ENCODE results near the gene PIGQ. TPM values are rescaled to one million over a fixed set of nuclear protein-coding genes. Genes with fewer than 3 reads are reported as not detected.
A peak's percentile ranks its signal among the peaks of the same experiment; 100 is the strongest.

PIGQ gene
- total RNA-seq, 5 donors from 2014 or later (not counting 1 experiment from before 2014, with no cell fraction given): 38.2 to 86.9 (median 63.1) TPM

DNA sequence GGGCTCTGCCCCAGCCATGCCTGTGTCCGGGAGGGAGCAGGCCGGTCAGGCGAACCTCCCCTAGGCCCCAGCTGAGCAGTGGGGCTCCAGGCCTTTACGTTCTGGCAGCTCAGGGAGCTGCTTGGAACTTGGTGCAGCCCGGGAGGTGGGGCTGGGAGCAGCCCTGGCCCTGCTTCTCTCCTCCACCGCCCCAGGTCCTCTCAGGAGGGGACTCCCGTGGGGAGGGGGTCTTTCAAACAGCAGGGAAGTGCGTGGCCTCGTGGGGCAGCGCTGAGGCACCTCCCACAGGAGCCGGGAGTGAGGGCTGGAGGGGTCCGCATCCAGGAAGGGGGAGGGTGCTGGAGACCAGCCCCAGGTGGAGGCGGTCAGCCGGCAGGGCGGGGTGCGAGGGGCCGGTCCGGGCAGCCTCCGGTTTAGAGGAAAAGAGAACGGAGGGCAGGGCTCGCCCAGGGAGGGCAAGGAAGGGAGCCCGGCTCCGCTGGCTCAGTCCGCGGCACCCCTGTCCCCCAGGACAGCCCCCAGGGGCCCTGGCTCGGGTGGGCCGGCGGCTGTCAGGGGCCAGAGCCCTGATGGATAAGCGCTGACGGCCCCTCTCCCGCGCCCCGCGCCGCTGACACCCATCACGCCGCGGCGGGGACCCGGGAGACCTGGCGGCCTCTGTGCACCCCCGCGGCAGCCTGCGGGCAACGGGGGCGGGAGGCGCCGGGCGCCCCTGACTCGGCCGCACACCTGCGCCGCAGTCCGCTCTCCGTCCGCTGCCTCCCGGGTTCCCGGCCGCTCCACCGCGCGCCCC is 10.2 kb upstream of the PIGQ start:
- peak overlapping the region in 1 of 3 donors; percentile 41 for H3K4me3 Mint-ChIP-seq
- H3K27ac ChIP-seq (ENCODE audit: low read length): no peak overlapping the region
- H3K9me3 Mint-ChIP-seq: no peaks in the 10 kb centered on the region
- 20% methylated on average over 61 of the region's 62 CpGs for WGBS (ENCODE audit: insufficient coverage)
- H3K27ac Mint-ChIP-seq: no peak overlapping the region
- peaks cover 0 to 2% (median 0%) of the 10 kb centered on the region in 3 donors for H3K4me1 Mint-ChIP-seq
- DNase-seq (no peak), ATAC-seq (replicated peaks in 1 of 4) (no peak)
- peaks cover 0 to 4% of the 10 kb centered on the region in 2 experiments for H3K4me1 ChIP-seq (ENCODE audit: control insufficient read depth in 1 of 2, extremely low read depth in 1 of 2, insufficient read depth in 2 of 2, low read length in 2 of 2)
- peaks cover 0 to 41% of the 10 kb centered on the region in 2 experiments for H3K27me3 ChIP-seq (replicated peaks in 1 of 2; ENCODE audit: control insufficient read depth in 2 of 2, extremely low read depth in 1 of 2, insufficient read depth in 2 of 2, low read length in 1 of 2)
- H3K36me3 Mint-ChIP-seq: no peaks in the 10 kb centered on the region
- no peaks in the 10 kb centered on the region for H3K36me3 ChIP-seq (ENCODE audit: control insufficient read depth in 2 of 2, extremely low read depth in 1 of 2, insufficient read depth in 1 of 2, low read length in 1 of 2)
- CTCF ChIA-PET: no interaction called here
- peaks cover 0 to 16% of the 10 kb centered on the region in 2 donors for H3K27me3 Mint-ChIP-seq
- no peaks in the 10 kb centered on the region for H3K9me3 ChIP-seq
- no peak overlapping the region for H3K4me3 ChIP-seq (ENCODE audit: control insufficient read depth in 1 of 2, extremely low read depth in 1 of 2, low read length in 1 of 2)
- POLR2A ChIA-PET: no interaction called here

DNA sequence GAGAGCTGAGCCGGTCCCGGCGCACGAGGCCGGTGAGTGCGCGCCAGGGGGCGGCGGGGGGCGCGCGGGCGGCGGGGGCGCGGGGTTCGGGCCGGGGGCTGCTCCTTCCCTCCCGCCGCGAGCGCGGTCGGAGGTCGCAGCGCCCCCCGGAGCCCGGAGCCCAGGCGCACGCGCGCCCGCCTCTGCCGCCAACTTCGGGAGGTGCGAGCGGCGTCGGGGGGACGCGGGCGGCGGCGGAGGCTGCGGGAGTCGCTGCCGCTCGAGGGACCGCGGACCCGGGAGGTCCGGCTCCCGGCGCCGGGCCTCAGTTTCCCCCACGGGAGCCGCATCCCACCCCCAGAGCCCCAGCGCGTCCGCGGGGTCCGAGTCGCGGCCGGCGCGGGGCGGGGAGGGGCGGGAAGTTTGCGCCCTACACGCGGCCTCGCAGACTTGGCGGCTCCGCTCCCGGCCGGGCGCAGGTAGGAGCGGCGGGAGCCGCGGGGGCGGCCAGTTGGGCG is 9.5 kb upstream of the PIGQ start, which contains the start of gene PRR35:
TSS of gene PRR35 (plus strand) at position 191 of the 497 bp plus-strand sequence. CDS start 2,901 bp downstream, outside the sequence.
- POLR2A ChIA-PET: no interaction called here
- WGBS (ENCODE audit: insufficient coverage): 2% methylated on average over 82 of the region's 84 CpGs
- peak within 1 kb of the TSS in 1 of 3 donors; percentile 41 for H3K4me3 Mint-ChIP-seq

DNA sequence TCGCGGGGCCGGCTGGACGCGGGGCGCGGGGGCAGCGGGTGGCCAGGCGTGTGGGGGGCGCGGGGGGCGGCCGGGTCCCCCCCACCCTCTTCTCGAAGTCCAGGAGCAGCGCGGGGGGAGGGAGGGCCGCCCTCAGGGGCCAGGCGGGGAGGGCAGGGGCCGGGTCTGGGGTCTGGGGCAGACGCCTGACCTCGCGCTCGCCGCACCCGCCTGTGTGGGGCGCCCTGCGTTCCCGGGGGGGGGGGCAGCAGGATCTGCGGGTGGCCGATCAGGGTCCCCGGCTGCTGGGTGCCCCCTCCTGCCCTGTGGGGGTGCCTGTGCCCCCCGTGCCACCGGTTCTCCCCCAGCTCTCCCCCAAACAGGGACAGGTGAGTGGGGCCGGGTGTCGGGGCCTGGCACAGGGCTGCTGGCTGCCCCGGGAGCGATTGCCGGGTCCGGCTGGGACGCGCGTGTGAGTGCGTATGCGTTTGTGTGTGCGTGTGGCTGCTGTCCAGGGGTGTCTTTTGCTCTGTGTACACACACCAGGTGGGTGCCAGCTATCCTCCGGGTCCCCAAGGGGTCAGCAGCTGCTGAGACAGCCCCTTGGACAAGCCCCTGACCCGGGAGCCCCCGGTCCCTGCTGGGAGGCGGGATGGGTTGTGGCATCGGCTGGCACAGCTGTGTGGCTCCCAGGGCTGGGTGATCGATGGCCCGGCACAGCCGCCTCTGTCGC is 8.9 kb upstream of the PIGQ start:
- Mint-ChIP-seq H3K9me3 (no peaks in the 10 kb centered on the region), H3K36me3 (no peaks in the 10 kb centered on the region), H3K27me3 (peaks cover 0 to 16% of the 10 kb centered on the region in 2 donors), H3K27ac (no peak overlapping the region), H3K4me1 (peaks cover 0 to 2% (median 0%) of the 10 kb centered on the region in 3 donors), H3K4me3 (no peak overlapping the region)
- ChIA-PET POLR2A (no interaction called here), CTCF (no interaction called here)
- Histone ChIP-seq H3K4me3 (ENCODE audit: control insufficient read depth in 1 of 2, extremely low read depth in 1 of 2, low read length in 1 of 2) (no peak overlapping the region), H3K9me3 (no peaks in the 10 kb centered on the region), H3K36me3 (ENCODE audit: control insufficient read depth in 2 of 2, extremely low read depth in 1 of 2, insufficient read depth in 1 of 2, low read length in 1 of 2) (no peaks in the 10 kb centered on the region), H3K27ac (ENCODE audit: low read length) (no peak overlapping the region), H3K27me3 (replicated peaks in 1 of 2; ENCODE audit: control insufficient read depth in 2 of 2, extremely low read depth in 1 of 2, insufficient read depth in 2 of 2, low read length in 1 of 2) (peaks cover 0 to 41% of the 10 kb centered on the region in 2 experiments), H3K4me1 (ENCODE audit: control insufficient read depth in 1 of 2, extremely low read depth in 1 of 2, insufficient read depth in 2 of 2, low read length in 2 of 2) (peaks cover 0 to 5% of the 10 kb centered on the region in 2 experiments)
- no peak for DNase-seq
- WGBS (ENCODE audit: insufficient coverage): 30% methylated on average over 32 of the region's 54 CpGs
- no peak for ATAC-seq (replicated peaks in 1 of 4)

More for the DNA sequence above, 9.5 kb upstream of the PIGQ start, which contains the start of gene PRR35:
- no peaks in the 10 kb centered on the region for H3K36me3 ChIP-seq (ENCODE audit: control insufficient read depth in 2 of 2, extremely low read depth in 1 of 2, insufficient read depth in 1 of 2, low read length in 1 of 2)
- H3K4me3 ChIP-seq (ENCODE audit: control insufficient read depth in 1 of 2, extremely low read depth in 1 of 2, low read length in 1 of 2): no peak within 1 kb of the TSS
- ATAC-seq (replicated peaks in 1 of 4): no peak
- no peaks in the 10 kb centered on the region for H3K9me3 Mint-ChIP-seq
- no peak within 1 kb of the TSS for H3K27ac ChIP-seq (ENCODE audit: low read length)
- H3K36me3 Mint-ChIP-seq: no peaks in the 10 kb centered on the region
- H3K27me3 ChIP-seq (replicated peaks in 1 of 2; ENCODE audit: control insufficient read depth in 2 of 2, extremely low read depth in 1 of 2, insufficient read depth in 2 of 2, low read length in 1 of 2): peaks cover 0 to 41% of the 10 kb centered on the region in 2 experiments
- peaks cover 0 to 2% (median 0%) of the 10 kb centered on the region in 3 donors for H3K4me1 Mint-ChIP-seq
- DNase-seq: no peak
- no peak within 1 kb of the TSS for H3K27ac Mint-ChIP-seq
- H3K27me3 Mint-ChIP-seq: peaks cover 0 to 16% of the 10 kb centered on the region in 2 donors
- CTCF ChIA-PET: no interaction called here
- H3K4me1 ChIP-seq (ENCODE audit: control insufficient read depth in 1 of 2, extremely low read depth in 1 of 2, insufficient read depth in 2 of 2, low read length in 2 of 2): peaks cover 0 to 4% of the 10 kb centered on the region in 2 experiments
- H3K9me3 ChIP-seq: no peaks in the 10 kb centered on the region

DNA sequence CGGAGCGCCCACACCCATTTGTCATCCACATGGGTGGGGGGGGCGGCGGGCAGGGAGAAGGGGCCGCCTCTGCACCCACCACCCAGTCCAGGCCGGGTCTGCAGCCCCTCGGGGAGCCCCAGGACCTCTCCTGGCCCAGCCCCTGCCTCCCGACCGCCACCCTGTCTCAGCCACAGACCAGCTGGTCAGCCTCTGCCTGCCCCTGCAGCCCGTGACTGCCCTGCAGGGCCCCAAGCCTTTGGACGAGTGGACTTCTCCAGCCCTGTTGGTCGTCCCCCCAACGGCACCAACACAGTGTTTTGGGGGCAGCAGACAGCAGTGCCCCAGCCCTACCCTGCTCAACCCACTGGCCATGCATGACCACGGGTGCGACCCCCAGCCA is 8.4 kb upstream of the PIGQ start:
- H3K4me3 Mint-ChIP-seq: no peak overlapping the region
- no peak overlapping the region for H3K27ac Mint-ChIP-seq
- whole genome bisulfite sequencing (ENCODE audit: insufficient coverage): 64% methylated on average over 6 of the region's 15 CpGs
- Histone ChIP-seq H3K4me3 (ENCODE audit: control insufficient read depth in 1 of 2, extremely low read depth in 1 of 2, low read length in 1 of 2) (no peak overlapping the region), H3K27ac (ENCODE audit: low read length) (no peak overlapping the region), H3K9me3 (no peaks in the 10 kb centered on the region), H3K27me3 (replicated peaks in 1 of 2; ENCODE audit: control insufficient read depth in 2 of 2, extremely low read depth in 1 of 2, insufficient read depth in 2 of 2, low read length in 1 of 2) (peaks cover 0 to 41% of the 10 kb centered on the region in 2 experiments), H3K4me1 (ENCODE audit: control insufficient read depth in 1 of 2, extremely low read depth in 1 of 2, insufficient read depth in 2 of 2, low read length in 2 of 2) (peaks cover 2 to 10% of the 10 kb centered on the region in 2 experiments), H3K36me3 (ENCODE audit: control insufficient read depth in 2 of 2, extremely low read depth in 1 of 2, insufficient read depth in 1 of 2, low read length in 1 of 2) (no peaks in the 10 kb centered on the region)
- ChIA-PET POLR2A (no interaction called here), CTCF (no interaction called here)
- no peaks in the 10 kb centered on the region for H3K36me3 Mint-ChIP-seq
- H3K27me3 Mint-ChIP-seq: peaks cover 0 to 16% of the 10 kb centered on the region in 2 donors
- no peak for DNase-seq
- no peak for ATAC-seq (replicated peaks in 1 of 4)
- peaks cover under 1 to 3% (median under 1%) of the 10 kb centered on the region in 3 donors for H3K4me1 Mint-ChIP-seq
- H3K9me3 Mint-ChIP-seq: no peaks in the 10 kb centered on the region

DNA sequence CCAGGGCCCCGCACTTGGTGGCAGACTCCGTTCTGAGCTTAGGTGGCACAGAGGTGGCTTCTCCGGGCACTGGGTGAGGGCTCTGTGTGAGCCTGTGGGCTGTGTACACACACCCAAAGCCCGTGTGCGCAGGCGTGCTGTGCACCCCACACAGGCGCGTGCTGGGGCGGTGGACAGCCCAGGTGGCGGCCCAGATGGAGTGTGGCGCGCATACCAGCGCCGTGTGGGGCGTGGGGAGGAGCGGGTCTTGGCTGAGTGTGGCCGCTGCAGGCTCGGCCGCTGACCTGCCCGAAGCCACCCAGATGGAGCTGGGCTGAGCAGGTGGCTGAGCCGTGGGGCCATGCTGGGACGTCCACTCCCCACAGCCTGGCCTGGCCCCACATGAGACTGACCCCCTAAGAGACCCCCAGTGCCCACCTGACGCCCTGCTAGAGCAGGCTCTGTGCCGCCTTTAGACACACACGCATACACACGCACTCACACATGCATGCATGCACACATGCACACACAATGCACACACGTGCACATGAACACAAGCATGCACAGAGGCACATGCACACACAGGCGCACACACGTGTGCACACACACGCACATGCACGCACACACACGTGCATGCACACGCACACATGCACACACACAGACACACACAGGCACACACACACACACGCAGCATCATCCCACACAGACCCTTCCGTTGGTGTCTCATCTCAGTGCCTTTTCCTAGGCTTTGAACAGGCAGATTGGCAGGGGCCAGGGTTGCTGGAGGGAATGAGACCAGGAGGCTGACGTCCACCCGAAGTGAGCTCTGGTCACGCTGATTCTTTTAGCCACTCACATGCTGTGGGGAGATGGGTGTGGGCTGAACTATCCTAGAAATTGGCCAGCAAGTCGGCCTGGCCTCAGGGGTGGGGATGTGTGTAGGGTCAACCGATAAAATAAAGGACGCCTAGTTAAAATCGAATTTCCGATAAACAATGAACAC is 7.5 kb upstream of the PIGQ start:
- Histone ChIP-seq H3K4me3 (ENCODE audit: control insufficient read depth in 1 of 2, extremely low read depth in 1 of 2, low read length in 1 of 2) (no peak overlapping the region), H3K27ac (ENCODE audit: low read length) (no peak overlapping the region), H3K4me1 (ENCODE audit: control insufficient read depth in 1 of 2, extremely low read depth in 1 of 2, insufficient read depth in 2 of 2, low read length in 2 of 2) (peaks cover 4 to 19% of the 10 kb centered on the region in 2 experiments), H3K9me3 (no peaks in the 10 kb centered on the region), H3K27me3 (replicated peaks in 1 of 2; ENCODE audit: control insufficient read depth in 2 of 2, extremely low read depth in 1 of 2, insufficient read depth in 2 of 2, low read length in 1 of 2) (peaks cover 0 to 38% of the 10 kb centered on the region in 2 experiments), H3K36me3 (ENCODE audit: control insufficient read depth in 2 of 2, extremely low read depth in 1 of 2, insufficient read depth in 1 of 2, low read length in 1 of 2) (no peaks in the 10 kb centered on the region)
- Mint-ChIP-seq H3K27me3 (peaks cover 0 to 16% of the 10 kb centered on the region in 2 donors), H3K9me3 (no peaks in the 10 kb centered on the region), H3K36me3 (no peaks in the 10 kb centered on the region), H3K4me1 (peaks cover 9 to 12% (median 9%) of the 10 kb centered on the region in 3 donors), H3K27ac (peak overlapping the region in 1 of 2 donors; percentile 11), H3K4me3 (no peak overlapping the region)
- ChIA-PET CTCF (no interaction called here), POLR2A (no interaction called here)
- no peak for DNase-seq
- ATAC-seq (replicated peaks in 1 of 4): no peak
- WGBS (ENCODE audit: insufficient coverage): 91% methylated on average over 37 of the region's 43 CpGs
